Activated T-cell treated with anti-CD3 and anti-CD28 coated beads for 4 hours (primary cell): Measurements from ENCODE around the gene TUT7.
"Not testable (repeated sequence)": the region's sequence is repeated elsewhere in the genome, so short reads cannot be mapped to it uniquely, and the experiment has no call there.

Experiments
- DNase-seq: peaks from one replicate; pipeline ENCODE4 v3.0.0-alpha.2; 2020

Gene TUT7

GRCh38 chr9:86350006-86350760, 4.0 kb downstream of the TUT7 start:
- no peak for DNase-seq

- DNase-seq = no peak
These were observed 4.9 kb downstream of the TUT7 start for GRCh38 chr9:86349271-86349670.

- no peak for DNase-seq
These were observed 6.2 kb downstream of the TUT7 start for GRCh38 chr9:86347991-86348390.

GRCh38 chr9:86344818-86345217, 9.4 kb downstream of the TUT7 start:
- no peak for DNase-seq

GRCh38 chr9:86342269-86342668, 11.9 kb downstream of the TUT7 start:
- no peak for DNase-seq

- no peak for DNase-seq
These were observed 13.2 kb downstream of the TUT7 start for GRCh38 chr9:86341007-86341491.

GRCh38 chr9:86340356-86341006, 13.7 kb downstream of the TUT7 start:
- no peak for DNase-seq

- no peak for DNase-seq
These were observed 16.6 kb downstream of the TUT7 start for GRCh38 chr9:86337469-86338108.

GRCh38 chr9:86336058-86336457, 18.2 kb downstream of the TUT7 start:
- no peak for DNase-seq

- DNase-seq = no peak
These were observed 20.6 kb downstream of the TUT7 start for GRCh38 chr9:86333651-86334050.

GRCh38 chr9:86330186-86330585, 24.0 kb downstream of the TUT7 start:
- no peak for DNase-seq

GRCh38 chr9:86329649-86330048, 24.6 kb downstream of the TUT7 start:
- no peak for DNase-seq

- no peak for DNase-seq
These were observed 26.1 kb downstream of the TUT7 start for GRCh38 chr9:86328156-86328555.

- DNase-seq = no peak
These were observed 27.7 kb downstream of the TUT7 start for GRCh38 chr9:86326536-86326935.

- DNase-seq = no peak
These were observed 29.3 kb downstream of the TUT7 start for GRCh38 chr9:86324901-86325300.

GRCh38 chr9:86324308-86324707, 29.9 kb downstream of the TUT7 start:
- no peak for DNase-seq

- DNase-seq = no peak
These were observed 31.1 kb downstream of the TUT7 start for GRCh38 chr9:86322973-86323644.

GRCh38 chr9:86321373-86321772, 32.8 kb downstream of the TUT7 start:
- no peak for DNase-seq

- DNase-seq = no peak
These were observed 36.0 kb downstream of the TUT7 start for GRCh38 chr9:86318187-86318586.

- DNase-seq = no peak
These were observed 39.1 kb downstream of the TUT7 start for GRCh38 chr9:86315078-86315477.

- not testable (repeated sequence) for DNase-seq
These were observed 41.3 kb downstream of the TUT7 start for GRCh38 chr9:86312959-86313358.

GRCh38 chr9:86308687-86309086, 45.5 kb downstream of the TUT7 start:
- DNase-seq = no peak

GRCh38 chr9:86304236-86304730, 49.9 kb downstream of the TUT7 start:
- no peak for DNase-seq
